Esophagus squamous epithelium (tissue), 5 donors: ENCODE measurements around the gene NOP9. TPM values are rescaled to one million over a fixed set of nuclear protein-coding genes. Genes with fewer than 3 reads are reported as not detected.

ENCODE experiments used
- DNase-seq: peaks from one replicate; lab custom pipeline; 2025; lab: John Stamatoyannopoulos, UW
- H3K27ac ChIP-seq, 4 donors: fragments of 200-600 bp; sonication (generic); one replicate each; pipeline ENCODE4 v1.5.1; 2016 to 2019; ENCODE audit warnings: mild to moderate bottlenecking in 1 of 4
- H3K27me3 ChIP-seq, 4 donors: fragments of 200-600 bp; sonication (generic); 1 replicate in 3 of 4; 2 replicates in 1 of 4; pipeline versions ENCODE4 v1.5.1 to v1.6.0; 2017 to 2021; ENCODE audit warnings: antibody characterized with exemption in 1 of 4
- H3K36me3 ChIP-seq, 3 donors: fragments of 200-600 bp; sonication (generic); one replicate each; pipeline ENCODE4 v1.5.1; 2016 to 2019
- H3K4me1 ChIP-seq, 3 donors: fragments of 200-600 bp; sonication (generic); one replicate each; pipeline ENCODE4 v1.5.1; 2017 to 2019
- H3K4me3 ChIP-seq, 4 donors: fragments of 200-600 bp; sonication (generic); 1 replicate in 3 of 4; 2 replicates in 1 of 4; pipeline ENCODE4 v1.5.1; 2016 to 2019; ENCODE audit warnings: mild to moderate bottlenecking in 2 of 4, moderate library complexity in 1 of 4
- H3K9me3 ChIP-seq, 3 donors: fragments of 200-600 bp; sonication (generic); one replicate each; pipeline ENCODE4 v1.5.1; 2016 to 2019
- POLR2A ChIP-seq, 4 donors: fragments of 450-650 bp; IDR thresholded peaks; one replicate each; pipeline ENCODE4 v1.6.1; 2017; ENCODE audit warnings: antibody characterized with exemption in 4 of 4, mild to moderate bottlenecking in 4 of 4, moderate library complexity in 3 of 4
- WGBS, 2 donors: methylation state at CpG; one replicate each; pipeline ENCODE4 v1.1.5; 2018; 5-methylcytosine and 5-hydroxymethylcytosine counted together
- intact Hi-C: fragments of 100-400 bp; cut with DNase I; formaldehyde crosslinking; loops from one replicate; pipeline ENCODE4 v1.15.0; 2022
- total RNA-seq, 4 donors: library from RNA; depleted of rRNA; stranded (reverse); fragments of >200 nt; gene quantifications; one replicate each; pipeline ENCODE4 v1.1.0, GENCODE V29; 2016
- TF ChIP-seq, protein P1 (sequence below), 6 experiments: fragments of 450-650 bp in 4 of 6; fragments of 200-600 bp in 2 of 6; sonication (generic) in 2 of 6; IDR thresholded peaks; one replicate each; pipeline ENCODE4 v1.5.1; 2016 to 2019; ENCODE audit warnings: antibody characterized with exemption in 6 of 6, mild to moderate bottlenecking in 4 of 6, moderate library complexity in 4 of 6
- donor health status: DM: yes; HTN: yes; CAD: no.

The NOP9 gene
- total RNA-seq, 4 donors from 2014 or later, result 18.0 to 29.8 (median 25.0) TPM

DNA sequence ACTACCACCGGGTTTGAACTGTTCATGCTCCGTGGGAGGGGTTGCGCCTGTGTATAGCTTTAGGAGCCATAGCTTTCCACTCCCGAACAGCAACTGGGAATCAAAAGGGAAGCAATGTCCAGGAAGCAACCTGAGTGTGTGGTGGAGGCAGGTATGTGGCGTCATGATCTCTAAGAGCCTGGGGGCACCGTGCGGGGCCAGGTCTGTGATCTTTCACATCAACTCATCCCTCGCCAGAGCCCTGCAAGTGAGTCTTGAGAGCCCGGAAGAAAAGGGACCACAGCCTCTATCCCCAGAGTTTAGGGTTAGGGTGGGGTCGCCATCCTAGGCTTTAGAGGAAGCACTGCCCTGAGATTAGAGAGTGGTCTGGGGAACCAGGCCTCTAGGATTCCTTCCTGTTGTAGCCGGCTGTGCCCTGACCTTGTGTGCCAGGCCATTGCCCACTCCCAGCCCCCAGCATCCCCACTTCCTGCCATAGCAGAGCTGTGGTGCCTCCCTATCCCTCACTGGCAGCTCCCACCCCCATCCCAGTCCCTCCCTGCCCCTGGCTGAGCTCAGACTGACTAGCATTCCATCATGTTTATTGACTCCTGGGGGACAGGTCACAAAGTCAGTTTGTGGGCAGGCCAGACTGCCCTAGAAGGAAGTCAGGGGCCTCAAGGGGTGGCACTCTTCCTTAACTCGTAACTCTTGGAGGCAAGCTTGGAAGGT is 36.0 kb downstream of the NOP9 start:
- intact Hi-C loops, result no loop called here
- 33 to 79% methylated on average over 2 to 11 of the region's 12 CpGs for WGBS, 2 donors
- TF ChIP-seq, protein P1, sequence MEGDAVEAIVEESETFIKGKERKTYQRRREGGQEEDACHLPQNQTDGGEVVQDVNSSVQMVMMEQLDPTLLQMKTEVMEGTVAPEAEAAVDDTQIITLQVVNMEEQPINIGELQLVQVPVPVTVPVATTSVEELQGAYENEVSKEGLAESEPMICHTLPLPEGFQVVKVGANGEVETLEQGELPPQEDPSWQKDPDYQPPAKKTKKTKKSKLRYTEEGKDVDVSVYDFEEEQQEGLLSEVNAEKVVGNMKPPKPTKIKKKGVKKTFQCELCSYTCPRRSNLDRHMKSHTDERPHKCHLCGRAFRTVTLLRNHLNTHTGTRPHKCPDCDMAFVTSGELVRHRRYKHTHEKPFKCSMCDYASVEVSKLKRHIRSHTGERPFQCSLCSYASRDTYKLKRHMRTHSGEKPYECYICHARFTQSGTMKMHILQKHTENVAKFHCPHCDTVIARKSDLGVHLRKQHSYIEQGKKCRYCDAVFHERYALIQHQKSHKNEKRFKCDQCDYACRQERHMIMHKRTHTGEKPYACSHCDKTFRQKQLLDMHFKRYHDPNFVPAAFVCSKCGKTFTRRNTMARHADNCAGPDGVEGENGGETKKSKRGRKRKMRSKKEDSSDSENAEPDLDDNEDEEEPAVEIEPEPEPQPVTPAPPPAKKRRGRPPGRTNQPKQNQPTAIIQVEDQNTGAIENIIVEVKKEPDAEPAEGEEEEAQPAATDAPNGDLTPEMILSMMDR (IDR thresholded peaks at IDR 0.05), result no peak
- TF ChIP-seq POLR2A (IDR thresholded peaks at IDR 0.05), result no peak
- no peaks in the 10 kb centered on the region for H3K9me3 ChIP-seq
- peaks cover 30 to 87% (median 47%) of the 10 kb centered on the region in 3 donors for H3K4me1 ChIP-seq
- peaks cover 0 to 39% (median 6%) of the 10 kb centered on the region in 4 donors for H3K27me3 ChIP-seq
- no peak for DNase-seq
- peak overlapping the region in 3 of 4 donors; percentile 48 to 70 (median 52) for H3K4me3 ChIP-seq
- peaks cover 0 to 30% (median 0%) of the 10 kb centered on the region in 3 donors for H3K36me3 ChIP-seq
- H3K27ac ChIP-seq, result peak overlapping the region in 3 of 4 donors; percentile 80 to 88 (median 83)

DNA sequence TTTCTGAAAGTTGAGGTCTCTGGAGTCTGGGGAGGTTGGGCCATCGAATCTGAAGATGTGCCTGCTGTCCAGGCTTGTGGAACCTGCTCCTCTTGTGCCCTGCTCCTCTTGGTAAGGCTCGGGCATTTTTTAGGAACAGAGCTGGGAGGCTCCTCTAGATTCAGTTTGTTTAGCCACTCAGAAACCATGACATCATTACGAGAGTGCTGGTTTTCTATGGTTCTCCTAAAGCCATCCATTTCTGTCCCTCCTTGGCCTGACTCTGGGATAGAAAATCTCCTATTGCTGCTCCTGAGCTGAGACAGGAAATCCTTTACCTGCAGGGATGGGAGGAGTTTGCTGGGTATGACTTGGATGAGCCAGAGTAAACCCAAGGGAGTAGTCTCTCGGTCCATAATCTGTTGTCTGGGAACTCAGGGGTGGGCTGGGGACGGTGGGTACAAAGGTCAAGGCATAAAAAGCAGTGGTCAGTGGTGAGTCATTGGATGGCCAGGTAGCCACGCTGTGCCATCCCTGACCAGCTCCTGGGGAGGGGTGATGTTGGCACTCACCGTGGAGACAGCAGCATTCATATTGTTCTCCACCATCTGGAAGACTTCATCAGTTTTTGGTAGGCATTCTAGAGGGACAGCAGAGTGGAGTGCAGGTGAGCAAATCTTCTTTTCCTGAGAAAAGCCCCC is 37.6 kb downstream of the NOP9 start:
- H3K9me3 ChIP-seq, result no peaks in the 10 kb centered on the region
- peaks cover 0 to 30% (median 0%) of the 10 kb centered on the region in 3 donors for H3K36me3 ChIP-seq
- peaks cover 30 to 79% (median 41%) of the 10 kb centered on the region in 3 donors for H3K4me1 ChIP-seq
- TF ChIP-seq POLR2A (IDR thresholded peaks at IDR 0.05), result no peak
- TF ChIP-seq, protein P1 (IDR thresholded peaks at IDR 0.05), result no peak
- no peak overlapping the region for H3K4me3 ChIP-seq
- no peak for DNase-seq
- intact Hi-C loops, result no loop called here
- H3K27ac ChIP-seq, result no peak overlapping the region
- 58 to 76% methylated on average over 3 to 4 of the region's 7 CpGs for WGBS, 2 donors
- peaks cover 0 to 39% (median 6%) of the 10 kb centered on the region in 4 donors for H3K27me3 ChIP-seq

DNA sequence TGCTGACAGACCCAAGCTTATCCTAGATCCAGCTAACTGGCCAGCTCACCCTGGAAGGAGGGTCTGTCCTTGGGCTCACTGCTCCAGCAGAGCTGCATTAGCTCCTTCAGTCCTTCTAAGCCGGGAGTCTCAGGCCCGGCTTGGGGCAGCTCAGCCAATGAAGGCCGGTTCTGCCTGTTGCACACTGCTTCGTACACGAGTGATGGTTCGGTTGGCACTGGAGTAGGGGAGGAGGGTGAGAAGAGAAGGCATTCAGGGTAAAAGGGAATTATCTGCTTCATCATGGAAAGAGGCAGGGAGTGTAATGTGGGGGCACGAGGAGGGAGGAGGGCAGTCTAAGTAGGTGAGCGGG is 38.1 kb downstream of the NOP9 start:
- 77 to 95% methylated on average over 2 to 3 of the region's 8 CpGs for WGBS, 2 donors
- no peak overlapping the region for H3K4me3 ChIP-seq

DNA sequence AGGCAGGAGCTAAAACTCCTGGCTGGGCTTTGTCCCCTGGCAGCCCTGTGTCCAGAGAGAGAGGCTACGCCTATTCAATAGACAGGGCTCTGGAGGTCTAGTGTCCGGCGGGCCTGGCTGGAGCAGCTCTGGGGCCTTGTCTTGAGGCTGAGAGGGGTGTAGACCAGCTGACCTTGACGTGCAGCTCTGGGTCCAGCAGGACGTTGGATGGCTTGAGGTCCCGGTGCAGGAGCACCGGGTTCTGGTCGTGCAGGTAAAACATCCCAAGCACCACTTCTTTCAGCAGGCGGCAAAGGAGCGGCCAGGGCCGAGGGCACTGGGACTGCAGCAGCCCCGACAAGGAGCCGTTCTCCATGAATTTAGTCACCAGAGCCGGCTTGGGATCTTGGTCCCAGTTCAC is 39.2 kb downstream of the NOP9 start:
- intact Hi-C loops, result no loop called here
- peaks cover 22 to 64% (median 26%) of the 10 kb centered on the region in 3 donors for H3K4me1 ChIP-seq
- TF ChIP-seq POLR2A (IDR thresholded peaks at IDR 0.05), result no peak
- TF ChIP-seq, protein P1 (IDR thresholded peaks at IDR 0.05), result no peak
- peaks cover 0 to 23% (median 5%) of the 10 kb centered on the region in 4 donors for H3K27me3 ChIP-seq
- 74 to 82% methylated on average over 7 of the region's 14 CpGs for WGBS, 2 donors
- H3K9me3 ChIP-seq, result no peaks in the 10 kb centered on the region
- peaks cover 0 to 30% (median 0%) of the 10 kb centered on the region in 3 donors for H3K36me3 ChIP-seq
- peak overlapping the region; percentile 42 to 73 (median 54) for H3K4me3 ChIP-seq
- DNase-seq, result no peak
- peak overlapping the region in 2 of 4 donors; percentile 67 to 78 for H3K27ac ChIP-seq

More for the DNA sequence above, 38.1 kb downstream of the NOP9 start:
- peaks cover 0 to 30% (median 0%) of the 10 kb centered on the region in 3 donors for H3K36me3 ChIP-seq
- intact Hi-C loops, result no loop called here
- H3K9me3 ChIP-seq, result no peaks in the 10 kb centered on the region
- peaks cover 30 to 74% (median 36%) of the 10 kb centered on the region in 3 donors for H3K4me1 ChIP-seq
- H3K27ac ChIP-seq, result no peak overlapping the region
- H3K27me3 ChIP-seq, result peaks cover 0 to 33% (median 6%) of the 10 kb centered on the region in 4 donors
- DNase-seq, result no peak
- TF ChIP-seq POLR2A (IDR thresholded peaks at IDR 0.05), result no peak
- TF ChIP-seq, protein P1 (IDR thresholded peaks at IDR 0.05), result no peak
